Measurements from ENCODE around the gene ECHDC1.

GRCh38 chr6:127282184-127282583 lies 61.2 kb downstream of the ECHDC1 start:
- TF ChIP-seq CTCF (IDR thresholded peaks at IDR 0.05), result no peak
- no peak for TF ChIP-seq POLR2A (IDR thresholded peaks at IDR 0.05)

Measured in lower leg skin (tissue), 3 donors.